GM21367 (cell line): ENCODE results near the gene RPRD2.

Experiments
- ATAC-seq: cut with Tn5 transposase; IDR thresholded peaks from one replicate; pipeline ENCODE4 v1.9.1; 2021; ENCODE audit not compliant: unreplicated experiment

The RPRD2 gene

GRCh38 chr1:150469291-150469690 is 105.3 kb downstream of the RPRD2 start:
- no peak for ATAC-seq

GRCh38 chr1:150472601-150473200 is 108.8 kb downstream of the RPRD2 start:
- no peak for ATAC-seq

GRCh38 chr1:150473659-150474058 is 109.7 kb downstream of the RPRD2 start:
- ATAC-seq, result no peak

- no peak for ATAC-seq
These were observed 110.9 kb downstream of the RPRD2 start for GRCh38 chr1:150474869-150475268.

- ATAC-seq, result no peak
These were observed 112.8 kb downstream of the RPRD2 start for GRCh38 chr1:150476754-150477153.

- ATAC-seq, result no peak
These were observed 113.4 kb downstream of the RPRD2 start for GRCh38 chr1:150477320-150477719.

- no peak for ATAC-seq
These were observed 113.8 kb downstream of the RPRD2 start for GRCh38 chr1:150477733-150478132.

GRCh38 chr1:150479370-150479769 is 115.4 kb downstream of the RPRD2 start:
- ATAC-seq, result no peak

- no peak for ATAC-seq
These were observed 116.0 kb downstream of the RPRD2 start for GRCh38 chr1:150479927-150480352.

GRCh38 chr1:150484431-150484830 is 120.5 kb downstream of the RPRD2 start:
- ATAC-seq, result no peak

- no peak for ATAC-seq
These were observed 120.9 kb downstream of the RPRD2 start for GRCh38 chr1:150484861-150485260.

- peak; percentile 99 for ATAC-seq
These were observed 123.2 kb downstream of the RPRD2 start, which contains the start of gene TARS2 for GRCh38 chr1:150486966-150487762. Gene TARS2, plus strand, starts transcription at chr1:150487419. Its CDS starts 32 bp downstream, at chr1:150487451.

- no peak for ATAC-seq
These were observed 123.8 kb downstream of the RPRD2 start for GRCh38 chr1:150487763-150488115.

GRCh38 chr1:150493175-150493574 is 129.2 kb downstream of the RPRD2 start:
- no peak for ATAC-seq

GRCh38 chr1:150498342-150498741 is 134.4 kb downstream of the RPRD2 start:
- no peak for ATAC-seq

- no peak for ATAC-seq
These were observed 141.5 kb downstream of the RPRD2 start for GRCh38 chr1:150505431-150505830.

- no peak for ATAC-seq
These were observed 144.2 kb downstream of the RPRD2 start, which contains the start of gene ECM1 for GRCh38 chr1:150507912-150508864. Gene ECM1, plus strand, starts transcription at chr1:150508109. Its CDS starts 101 bp downstream, at chr1:150508210.

- no peak for ATAC-seq
These were observed 145.0 kb downstream of the RPRD2 start for GRCh38 chr1:150508982-150509381.

GRCh38 chr1:150511551-150511950 is 147.6 kb downstream of the RPRD2 start:
- no peak for ATAC-seq

- ATAC-seq, result no peak
These were observed 148.2 kb downstream of the RPRD2 start for GRCh38 chr1:150511985-150512660.

- no peak for ATAC-seq
These were observed 148.9 kb downstream of the RPRD2 start for GRCh38 chr1:150512846-150513245.
